Stromal cell of bone marrow (primary cell): ENCODE measurements around the gene SELENOV.

ENCODE experiments used
- DNase-seq: peaks from one replicate; pipeline ENCODE4 v3.0.0-alpha.2; 2012; ENCODE audit warnings: low read depth

The SELENOV gene

DNA sequence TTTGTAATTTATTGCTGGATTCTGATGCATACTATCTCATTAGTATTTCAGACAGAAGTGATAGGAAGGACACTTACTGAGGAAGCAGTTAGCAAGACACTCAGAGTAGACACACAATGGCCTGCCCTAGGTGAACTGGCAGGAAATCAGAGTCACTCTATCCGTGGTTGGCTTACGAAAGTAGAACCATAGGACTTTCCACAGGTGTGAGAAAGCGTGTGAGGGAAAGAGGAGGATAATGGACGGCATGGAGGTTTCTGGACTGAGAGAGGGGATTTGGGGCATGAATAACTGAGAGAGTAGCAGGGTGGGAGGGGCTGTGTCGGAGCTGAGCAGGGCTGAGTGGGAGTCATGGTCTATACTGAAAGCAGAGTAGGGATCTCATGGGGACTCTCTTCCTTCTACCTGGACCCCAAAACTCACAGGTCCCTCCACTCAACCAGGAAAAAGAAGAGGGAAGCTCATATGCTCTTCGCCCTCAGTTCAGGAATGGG lies 43.7 kb downstream of the SELENOV start:
- DNase-seq: no peak

DNA sequence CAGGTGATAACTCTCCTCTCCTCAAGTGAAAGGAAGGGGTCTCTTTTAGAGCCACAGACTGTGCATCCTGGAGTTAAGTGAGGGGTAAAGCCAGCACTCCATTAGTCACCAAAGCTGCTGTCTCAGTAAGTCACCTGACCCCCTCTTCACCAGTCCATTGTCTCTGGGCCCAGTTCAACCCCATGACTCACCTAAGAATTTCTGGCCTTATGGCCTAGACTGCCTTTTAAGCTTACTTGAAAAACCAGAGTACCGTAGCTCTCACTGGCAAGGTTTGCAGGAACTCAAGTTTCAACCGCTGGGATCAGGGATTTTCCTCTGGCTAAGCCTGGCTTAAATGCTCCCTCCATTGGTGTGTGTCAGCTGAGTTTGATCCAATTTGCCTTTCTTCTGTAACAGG lies 48.5 kb downstream of the SELENOV start:
- DNase-seq: no peak

DNA sequence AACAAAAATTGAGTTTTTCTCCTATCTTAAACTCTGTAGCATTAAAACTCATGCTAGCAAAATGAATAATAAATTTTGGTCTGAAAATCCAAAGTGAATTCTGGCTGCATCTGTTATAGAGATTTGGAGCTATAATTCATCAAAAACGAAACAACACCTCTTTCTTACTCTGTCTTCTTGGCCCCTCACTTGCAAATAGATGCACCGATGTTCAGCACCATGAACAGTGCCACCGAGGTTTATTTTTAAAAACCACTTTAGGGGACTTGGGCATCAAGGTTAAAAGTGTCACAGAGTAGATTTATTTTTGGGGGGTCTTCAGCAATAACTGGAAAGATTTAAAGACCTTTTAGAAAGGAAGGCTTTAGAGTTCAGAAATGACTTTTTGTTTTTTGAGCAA lies 51.1 kb downstream of the SELENOV start:
- no peak for DNase-seq

DNA sequence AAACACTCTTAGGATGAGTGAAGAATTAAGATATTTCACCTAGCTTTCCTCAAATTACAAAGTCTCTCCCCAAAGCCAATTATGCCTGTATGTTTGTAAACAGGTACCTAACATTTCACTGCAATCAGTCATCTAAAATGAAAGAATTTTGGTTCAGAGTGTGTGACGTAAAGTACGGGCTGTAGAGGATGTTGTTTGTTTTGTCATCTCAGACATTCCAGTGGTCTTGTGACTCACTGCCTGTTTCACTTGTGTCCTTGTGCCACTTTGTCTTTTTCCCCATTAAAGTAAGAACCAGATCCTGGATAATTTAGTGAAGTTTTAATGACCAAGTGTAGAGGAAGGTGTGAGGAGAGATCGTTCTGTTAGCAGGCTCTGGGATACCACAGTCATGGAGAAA lies 53.7 kb downstream of the SELENOV start:
- DNase-seq: no peak
